Measurements from ENCODE around the gene OR2M7. TPM values are rescaled to one million over a fixed set of nuclear protein-coding genes. Genes with fewer than 3 reads are reported as not detected.
"Not testable (repeated sequence)": the region's sequence is repeated elsewhere in the genome, so short reads cannot be mapped to it uniquely, and the experiment has no call there.

Gene OR2M7
- not detected in 2 replicates for total RNA-seq (2014; rRNA removed; shearing (Covaris generic))

GRCh38 chr1:248324468-248324867 lies at the start of gene OR2M7:
Gene OR2M7 (minus strand): TSS chr1:248324568. CDS start chr1:248324568, 0 bp downstream.
- Histone ChIP-seq H3K4me3 (ENCODE audit: insufficient read depth, low read depth, low read length) (no peak within 1 kb of the TSS), H3K27me3 (ENCODE audit: control insufficient read depth, insufficient read depth, low read length) (no peaks in the 10 kb centered on the region), H3K36me3 (replicated peaks; ENCODE audit: control insufficient read depth, insufficient read depth, low read length) (no peaks in the 10 kb centered on the region)
- DNase-seq: no peak

- Histone ChIP-seq H3K4me3 (ENCODE audit: insufficient read depth, low read depth, low read length) (no peak overlapping the region), H3K27me3 (ENCODE audit: control insufficient read depth, insufficient read depth, low read length) (no peaks in the 10 kb centered on the region), H3K36me3 (replicated peaks; ENCODE audit: control insufficient read depth, insufficient read depth, low read length) (no peaks in the 10 kb centered on the region)
- no peak for DNase-seq
Measured at GRCh38 chr1:248373761-248374160, 49.4 kb upstream of the OR2M7 start.

GRCh38 chr1:248372394-248372793 lies 48.0 kb upstream of the OR2M7 start:
- Histone ChIP-seq H3K4me3 (ENCODE audit: insufficient read depth, low read depth, low read length) (no peak overlapping the region), H3K27me3 (ENCODE audit: control insufficient read depth, insufficient read depth, low read length) (no peaks in the 10 kb centered on the region), H3K36me3 (replicated peaks; ENCODE audit: control insufficient read depth, insufficient read depth, low read length) (no peaks in the 10 kb centered on the region)
- no peak for DNase-seq

- H3K36me3 ChIP-seq (replicated peaks; ENCODE audit: control insufficient read depth, insufficient read depth, low read length): no peaks in the 10 kb centered on the region
- H3K27me3 ChIP-seq (ENCODE audit: control insufficient read depth, insufficient read depth, low read length): no peaks in the 10 kb centered on the region
- no peak overlapping the region for H3K4me3 ChIP-seq (ENCODE audit: insufficient read depth, low read depth, low read length)
- DNase-seq: no peak
Measured at GRCh38 chr1:248366609-248367008, 42.2 kb upstream of the OR2M7 start.

GRCh38 chr1:248361121-248361715 lies 36.9 kb upstream of the OR2M7 start, which contains the start of gene OR2T4:
Gene OR2T4 (plus strand): TSS chr1:248361665. CDS start chr1:248361665, 0 bp downstream.
- Histone ChIP-seq H3K4me3 (ENCODE audit: insufficient read depth, low read depth, low read length) (no peak within 1 kb of the TSS), H3K36me3 (replicated peaks; ENCODE audit: control insufficient read depth, insufficient read depth, low read length) (no peaks in the 10 kb centered on the region), H3K27me3 (ENCODE audit: control insufficient read depth, insufficient read depth, low read length) (no peaks in the 10 kb centered on the region)
- no peak for DNase-seq

GRCh38 chr1:248359415-248359814 lies 35.0 kb upstream of the OR2M7 start:
- Histone ChIP-seq H3K27me3 (ENCODE audit: control insufficient read depth, insufficient read depth, low read length) (no peaks in the 10 kb centered on the region), H3K4me3 (ENCODE audit: insufficient read depth, low read depth, low read length) (no peak overlapping the region), H3K36me3 (replicated peaks; ENCODE audit: control insufficient read depth, insufficient read depth, low read length) (no peaks in the 10 kb centered on the region)
- no peak for DNase-seq

GRCh38 chr1:248348475-248348874 lies 24.1 kb upstream of the OR2M7 start, which contains the start of gene OR14C36:
Gene OR14C36 (plus strand): TSS chr1:248348775. CDS start chr1:248348775, 0 bp downstream.
- no peaks in the 10 kb centered on the region for H3K36me3 ChIP-seq (replicated peaks; ENCODE audit: control insufficient read depth, insufficient read depth, low read length)
- no peaks in the 10 kb centered on the region for H3K27me3 ChIP-seq (ENCODE audit: control insufficient read depth, insufficient read depth, low read length)
- H3K4me3 ChIP-seq (ENCODE audit: insufficient read depth, low read depth, low read length): no peak within 1 kb of the TSS
- DNase-seq: no peak

- Histone ChIP-seq H3K36me3 (replicated peaks; ENCODE audit: control insufficient read depth, insufficient read depth, low read length) (no peaks in the 10 kb centered on the region), H3K27me3 (ENCODE audit: control insufficient read depth, insufficient read depth, low read length) (no peaks in the 10 kb centered on the region), H3K4me3 (ENCODE audit: insufficient read depth, low read depth, low read length) (no peak overlapping the region)
- DNase-seq: no peak
Measured at GRCh38 chr1:248343451-248343850, 19.1 kb upstream of the OR2M7 start.

GRCh38 chr1:248316796-248317195 lies 7.6 kb downstream of the OR2M7 start:
- no peak overlapping the region for H3K4me3 ChIP-seq (ENCODE audit: insufficient read depth, low read depth, low read length)
- DNase-seq: no peak
- H3K36me3 ChIP-seq (replicated peaks; ENCODE audit: control insufficient read depth, insufficient read depth, low read length): no peaks in the 10 kb centered on the region
- no peaks in the 10 kb centered on the region for H3K27me3 ChIP-seq (ENCODE audit: control insufficient read depth, insufficient read depth, low read length)

- not testable (repeated sequence) for H3K36me3 ChIP-seq (replicated peaks; ENCODE audit: control insufficient read depth, insufficient read depth, low read length); H3K4me3 ChIP-seq (ENCODE audit: insufficient read depth, low read depth, low read length); DNase-seq; H3K27me3 ChIP-seq (ENCODE audit: control insufficient read depth, insufficient read depth, low read length)
Measured at GRCh38 chr1:248306740-248307139, 17.6 kb downstream of the OR2M7 start.

GRCh38 chr1:248306103-248306502 lies 18.3 kb downstream of the OR2M7 start:
- Histone ChIP-seq H3K36me3 (replicated peaks; ENCODE audit: control insufficient read depth, insufficient read depth, low read length) (no peaks in the 10 kb centered on the region), H3K27me3 (ENCODE audit: control insufficient read depth, insufficient read depth, low read length) (no peaks in the 10 kb centered on the region), H3K4me3 (ENCODE audit: insufficient read depth, low read depth, low read length) (no peak overlapping the region)
- DNase-seq: no peak

GRCh38 chr1:248305672-248306071 lies 18.7 kb downstream of the OR2M7 start:
- not testable (repeated sequence) for DNase-seq; H3K4me3 ChIP-seq (ENCODE audit: insufficient read depth, low read depth, low read length); H3K27me3 ChIP-seq (ENCODE audit: control insufficient read depth, insufficient read depth, low read length); H3K36me3 ChIP-seq (replicated peaks; ENCODE audit: control insufficient read depth, insufficient read depth, low read length)

- Histone ChIP-seq H3K4me3 (ENCODE audit: insufficient read depth, low read depth, low read length) (no peak within 1 kb of the TSS), H3K27me3 (ENCODE audit: control insufficient read depth, insufficient read depth, low read length) (no peaks in the 10 kb centered on the region), H3K36me3 (replicated peaks; ENCODE audit: control insufficient read depth, insufficient read depth, low read length) (no peaks in the 10 kb centered on the region)
- no peak for DNase-seq
Measured at GRCh38 chr1:248303324-248303723, 21.0 kb downstream of the OR2M7 start, which contains the start of gene OR2T12. Gene OR2T12 (minus strand): TSS chr1:248303424. CDS start chr1:248295578, 7,846 bp downstream.

GRCh38 chr1:248288391-248288790 lies 36.0 kb downstream of the OR2M7 start:
- Histone ChIP-seq H3K27me3 (ENCODE audit: control insufficient read depth, insufficient read depth, low read length) (no peaks in the 10 kb centered on the region), H3K36me3 (replicated peaks; ENCODE audit: control insufficient read depth, insufficient read depth, low read length) (no peaks in the 10 kb centered on the region), H3K4me3 (ENCODE audit: insufficient read depth, low read depth, low read length) (no peak overlapping the region)
- DNase-seq: no peak

- Histone ChIP-seq H3K4me3 (ENCODE audit: insufficient read depth, low read depth, low read length) (no peak within 1 kb of the TSS), H3K36me3 (replicated peaks; ENCODE audit: control insufficient read depth, insufficient read depth, low read length) (no peaks in the 10 kb centered on the region), H3K27me3 (ENCODE audit: control insufficient read depth, insufficient read depth, low read length) (no peaks in the 10 kb centered on the region)
- no peak for DNase-seq
Measured at GRCh38 chr1:248277876-248278275, 46.5 kb downstream of the OR2M7 start, which contains the start of gene OR2T33. Gene OR2T33 (minus strand): TSS chr1:248277976. CDS start chr1:248273814, 4,162 bp downstream.

All from H7 (cell line).